NCI-H2029 (cell line): ENCODE data around the gene ZNF135.

Experiments
- DNase-seq: peaks from one replicate; lab custom pipeline; 2025; lab: John Stamatoyannopoulos, UW

Gene ZNF135

GRCh38 chr19:58046856-58047255 is 12.2 kb upstream of the ZNF135 start:
- DNase-seq: no peak

GRCh38 chr19:58047672-58048071 is 11.4 kb upstream of the ZNF135 start:
- no peak for DNase-seq

GRCh38 chr19:58052256-58052655 is 6.8 kb upstream of the ZNF135 start:
- DNase-seq: no peak

GRCh38 chr19:58053480-58054156 is 5.5 kb upstream of the ZNF135 start:
- DNase-seq: no peak

GRCh38 chr19:58054901-58055874 is 3.9 kb upstream of the ZNF135 start:
- no peak for DNase-seq

- DNase-seq: no peak
Measured at GRCh38 chr19:58056261-58056660, 2.8 kb upstream of the ZNF135 start.

GRCh38 chr19:58056861-58057260 is 2.2 kb upstream of the ZNF135 start:
- no peak for DNase-seq

- DNase-seq: no peak
Measured at GRCh38 chr19:58058467-58058866, 615 bp upstream of the ZNF135 start.

GRCh38 chr19:58059671-58060078 is 593 bp downstream of the ZNF135 start:
- no peak for DNase-seq

GRCh38 chr19:58060231-58060630 is 1.1 kb downstream of the ZNF135 start:
- DNase-seq: no peak

GRCh38 chr19:58063712-58064111 is 4.6 kb downstream of the ZNF135 start:
- no peak for DNase-seq

- no peak for DNase-seq
Measured at GRCh38 chr19:58067240-58067912, 8.3 kb downstream of the ZNF135 start.

- DNase-seq: no peak
Measured at GRCh38 chr19:58079792-58080191, 20.7 kb downstream of the ZNF135 start.

GRCh38 chr19:58083021-58083420 is 23.9 kb downstream of the ZNF135 start:
- no peak for DNase-seq

GRCh38 chr19:58084596-58085347 is 25.7 kb downstream of the ZNF135 start:
- no peak for DNase-seq

GRCh38 chr19:58085348-58085875 is 26.3 kb downstream of the ZNF135 start:
- DNase-seq: no peak

GRCh38 chr19:58086825-58087710 is 28.0 kb downstream of the ZNF135 start:
- no peak for DNase-seq

- DNase-seq: no peak
Measured at GRCh38 chr19:58088521-58089052, 29.5 kb downstream of the ZNF135 start.

- DNase-seq: no peak
Measured at GRCh38 chr19:58089846-58090245, 30.8 kb downstream of the ZNF135 start.

GRCh38 chr19:58091251-58091995 is 32.3 kb downstream of the ZNF135 start:
- no peak for DNase-seq
